H9 (cell line): Measurements from ENCODE around the gene OGFOD2. TPM values are rescaled to one million over a fixed set of nuclear protein-coding genes. Genes with fewer than 3 reads are reported as not detected.
A peak's percentile ranks its signal among the peaks of the same experiment; 100 is the strongest.

ENCODE experiments used
- DNase-seq: peaks from one replicate; pipeline ENCODE4 v3.0.0-alpha.2; 2017
- H2AFZ ChIP-seq: one replicate; pipeline ENCODE4 v1.6.1; 2013; ENCODE audit warnings: mild to moderate bottlenecking, low read length, control low read depth, moderate library complexity
- H2AK5ac ChIP-seq: 2 replicates; pipeline ENCODE4 v1.6.1; 2013; ENCODE audit warnings: low read length, control low read depth, mixed read lengths; ENCODE audit not compliant: insufficient read length
- H2BK120ac ChIP-seq: one replicate; pipeline ENCODE4 v1.6.1; 2013; ENCODE audit warnings: low read depth, mild to moderate bottlenecking, low read length, control low read depth, inconsistent platforms; ENCODE audit not compliant: poor library complexity, severe bottlenecking
- H2BK12ac ChIP-seq: 2 replicates; pipeline ENCODE4 v1.6.1; 2013; ENCODE audit warnings: low read length, control low read depth, mixed read lengths, low read depth; ENCODE audit not compliant: insufficient read length
- H2BK15ac ChIP-seq: 2 replicates; pipeline ENCODE4 v1.6.1; 2013; ENCODE audit warnings: low read depth, low read length, control low read depth
- H2BK20ac ChIP-seq: one replicate; pipeline ENCODE4 v1.6.1; 2013; ENCODE audit warnings: low read depth, mild to moderate bottlenecking, low read length, control low read depth, inconsistent platforms; ENCODE audit not compliant: poor library complexity, severe bottlenecking
- H2BK5ac ChIP-seq: 2 replicates; pipeline ENCODE4 v1.6.1; 2013; ENCODE audit warnings: low read length, control low read depth, mixed read lengths; ENCODE audit not compliant: insufficient read length
- H3K14ac ChIP-seq: 2 replicates; pipeline ENCODE4 v1.6.1; 2013; ENCODE audit warnings: low read length, control low read depth; ENCODE audit not compliant: insufficient read depth
- H3K18ac ChIP-seq: 2 replicates; pipeline ENCODE4 v1.6.1; 2013; ENCODE audit warnings: low read depth, mild to moderate bottlenecking, mixed read lengths, low read length, control low read depth; ENCODE audit not compliant: insufficient read length
- H3K23ac ChIP-seq: 2 replicates; pipeline ENCODE4 v1.6.1; 2013; ENCODE audit warnings: low read length, control low read depth, mixed read lengths, low read depth; ENCODE audit not compliant: insufficient read length
- H3K23me2 ChIP-seq: 2 replicates; pipeline ENCODE4 v1.6.1; 2013; ENCODE audit warnings: low read depth, mild to moderate bottlenecking, mixed read lengths, low read length, control low read depth; ENCODE audit not compliant: insufficient read length, poor library complexity, severe bottlenecking
- H3K27ac ChIP-seq: 2 replicates; pipeline ENCODE4 v1.5.1; 2013; ENCODE audit warnings: low read length, control low read depth, mixed read lengths, low read depth; ENCODE audit not compliant: insufficient read length
- H3K27me3 ChIP-seq: 2 replicates; pipeline ENCODE4 v1.6.1; 2013; ENCODE audit warnings: low read length, control low read depth, inconsistent platforms; ENCODE audit not compliant: insufficient read depth
- H3K4ac ChIP-seq: 2 replicates; pipeline ENCODE4 v1.6.1; 2013; ENCODE audit warnings: low read depth, mild to moderate bottlenecking, control low read depth, inconsistent platforms, low read length, moderate library complexity
- H3K4me1 ChIP-seq: 2 replicates; pipeline ENCODE4 v1.6.1; 2013; ENCODE audit warnings: low read length, control low read depth, inconsistent platforms; ENCODE audit not compliant: insufficient read depth
- H3K4me2 ChIP-seq: 2 replicates; pipeline ENCODE4 v1.6.1; 2013; ENCODE audit warnings: low read length, control low read depth, mixed read lengths; ENCODE audit not compliant: insufficient read length, insufficient read depth
- H3K56ac ChIP-seq: 2 replicates; pipeline ENCODE4 v1.6.1; 2013; ENCODE audit warnings: low read depth, mild to moderate bottlenecking, mixed read lengths, low read length, control low read depth; ENCODE audit not compliant: insufficient read length
- H3K79me1 ChIP-seq: 2 replicates; pipeline ENCODE4 v1.6.1; 2013; ENCODE audit warnings: low read depth, mild to moderate bottlenecking, moderate library complexity, low read length, control low read depth, inconsistent platforms; ENCODE audit not compliant: insufficient read depth, poor library complexity, severe bottlenecking
- H3K79me2 ChIP-seq: 2 replicates; pipeline ENCODE4 v1.6.1; 2013; ENCODE audit warnings: low read length, control low read depth, inconsistent platforms; ENCODE audit not compliant: insufficient read depth
- H3K9ac ChIP-seq: 2 replicates; pipeline ENCODE4 v1.6.1; 2013; ENCODE audit warnings: low read length, control low read depth, mixed read lengths; ENCODE audit not compliant: insufficient read length; ENCODE audit errors: extremely low read depth
- H3K9me3 ChIP-seq: one replicate; pipeline ENCODE4 v1.6.1; 2013; ENCODE audit warnings: low read depth, low read length, inconsistent platforms; ENCODE audit not compliant: control insufficient read depth
- H3T11ph ChIP-seq: one replicate; pipeline ENCODE4 v1.6.1; 2013; ENCODE audit warnings: mild to moderate bottlenecking, low read length, control low read depth, inconsistent platforms
- H4K20me1 ChIP-seq: one replicate; pipeline ENCODE4 v1.6.1; 2013; ENCODE audit not compliant: control insufficient read depth, insufficient read length, insufficient read depth
- H4K5ac ChIP-seq: 2 replicates; pipeline ENCODE4 v1.6.1; 2013; ENCODE audit warnings: low read depth, mild to moderate bottlenecking, mixed read lengths, low read length, control low read depth; ENCODE audit not compliant: insufficient read length
- H4K8ac ChIP-seq: replicated peaks from 2 replicates; pipeline ENCODE4 v1.6.1; 2013; ENCODE audit warnings: low read length, control low read depth, mixed read lengths, low read depth; ENCODE audit not compliant: insufficient read length
- H4K91ac ChIP-seq: 2 replicates; pipeline ENCODE4 v1.6.1; 2013; ENCODE audit warnings: low read depth, mild to moderate bottlenecking, moderate library complexity, mixed read lengths, low read length, control low read depth; ENCODE audit not compliant: insufficient read length
- H3K27ac Mint-ChIP-seq, 3 experiments: 2 replicates in 2 of 3; 3 replicates in 1 of 3; pipeline ENCODE4 v1.8.0; 2020 to 2021; ENCODE audit warnings: mixed read lengths in 3 of 3, mild to moderate bottlenecking in 1 of 3, moderate library complexity in 1 of 3
- H3K27me3 Mint-ChIP-seq: 2 replicates; pipeline ENCODE4 v1.8.0; 2021; ENCODE audit warnings: low read depth, mild to moderate bottlenecking, moderate library complexity, mixed read lengths
- H3K36me3 Mint-ChIP-seq, 3 experiments: 2 replicates in 2 of 3; 3 replicates in 1 of 3; pipeline ENCODE4 v1.8.0; 2020 to 2021; ENCODE audit warnings: low read depth in 3 of 3, mixed read lengths in 3 of 3; ENCODE audit not compliant: insufficient read depth in 1 of 3
- H3K4me1 Mint-ChIP-seq, 2 experiments: 2 replicates each; pipeline ENCODE4 v1.8.0; 2020; ENCODE audit warnings: mixed read lengths in 2 of 2
- H3K4me3 Mint-ChIP-seq, 2 experiments: 2 replicates in 1 of 2; 3 replicates in 1 of 2; pipeline ENCODE4 v1.8.0; 2020 to 2021; ENCODE audit warnings: mild to moderate bottlenecking in 2 of 2, mixed read lengths in 2 of 2, moderate library complexity in 1 of 2
- H3K9me3 Mint-ChIP-seq, 2 experiments: 2 replicates in 1 of 2; 3 replicates in 1 of 2; pipeline ENCODE4 v1.8.0; 2020; ENCODE audit warnings: mild to moderate bottlenecking in 2 of 2, mixed read lengths in 2 of 2, moderate library complexity in 1 of 2
- WGBS: extraction: QIAGEN DNeasy Blood & Tissue Kit; methylation state at CpG from one replicate; pipeline ENCODE4 v1.1.7; 2013; ENCODE audit warnings: missing lambda C conversion rate, low lambda C conversion rate, mixed read lengths; ENCODE audit not compliant: insufficient read length; ENCODE audit errors: extremely low coverage; 5-methylcytosine and 5-hydroxymethylcytosine counted together
- total RNA-seq: library from RNA; stranded (reverse); gene quantifications from 2 replicates; pipeline ENCODE4 v1.2.1, GENCODE V29; 2021
- TF ChIP-seq, protein P1 (sequence below): fragments of 200-600 bp; sonication (generic); conservative IDR thresholded peaks from 3 replicates; pipeline ENCODE4 v1.8.0; 2021; ENCODE audit warnings: antibody characterized with exemption, mild to moderate bottlenecking

The OGFOD2 gene
- total RNA-seq, 1 experiment from 2014 or later = 14.7 TPM

DNA sequence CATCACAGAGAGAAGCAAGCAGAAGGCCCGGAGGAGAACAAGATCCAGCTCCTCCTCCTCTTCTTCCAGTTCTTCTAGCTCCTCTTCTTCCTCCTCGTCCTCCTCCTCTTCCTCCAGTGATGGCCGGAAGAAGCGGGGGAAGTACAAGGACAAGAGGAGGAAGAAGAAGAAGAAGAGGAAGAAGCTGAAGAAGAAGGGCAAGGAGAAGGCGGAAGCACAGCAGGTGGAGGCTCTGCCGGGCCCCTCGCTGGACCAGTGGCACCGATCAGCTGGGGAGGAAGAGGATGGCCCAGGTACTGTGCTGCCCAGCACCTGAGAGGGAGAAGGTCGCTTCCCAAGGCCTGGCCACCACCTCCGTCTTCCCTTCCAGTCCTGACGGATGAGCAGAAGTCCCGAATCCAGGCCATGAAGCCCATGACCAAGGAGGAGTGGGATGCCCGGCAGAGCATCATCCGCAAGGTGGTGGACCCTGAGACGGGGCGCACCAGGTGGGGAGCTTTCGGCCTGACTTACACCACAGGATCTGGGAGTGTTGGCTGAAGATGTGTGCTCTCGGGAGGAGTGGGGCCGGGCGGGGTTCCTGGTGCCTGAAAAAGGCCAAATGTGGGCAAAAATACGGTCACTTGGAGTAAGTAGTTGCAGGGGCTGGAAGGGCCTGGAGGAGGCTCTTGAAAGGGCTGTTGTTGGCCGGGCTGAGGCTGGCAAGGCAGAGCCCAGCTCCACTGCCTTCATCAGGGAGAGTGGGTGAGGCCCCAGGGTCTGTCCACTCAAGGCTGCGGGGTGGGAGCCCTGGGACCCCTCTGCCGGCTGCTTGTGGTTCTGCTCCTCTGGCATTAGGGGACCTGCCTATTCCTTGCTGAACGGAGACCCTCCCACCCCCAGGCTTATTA is 6.8 kb downstream of the OGFOD2 start:
- Histone ChIP-seq H2BK12ac (no peak overlapping the region), H3K4ac (no peak overlapping the region), H4K5ac (no peak overlapping the region), H3K18ac (no peak overlapping the region), H3K14ac (no peak overlapping the region), H3K79me1 (no peaks in the 10 kb centered on the region), H3K4me1 (peaks cover 8% of the 10 kb centered on the region; the same call in 1 of the 2 replicates), H2BK20ac (no peak overlapping the region), H3K79me2 (no peaks in the 10 kb centered on the region), H2BK120ac (no peak overlapping the region), H3K56ac (no peak overlapping the region), H2AK5ac (no peak overlapping the region), H3K23ac (no peak overlapping the region), H2AFZ (no peak overlapping the region), H4K8ac (no peak overlapping the region), H3T11ph (no peak overlapping the region), H4K20me1 (no peaks in the 10 kb centered on the region), H2BK5ac (no peak overlapping the region), H3K9me3 (no peaks in the 10 kb centered on the region), H3K27me3 (no peaks in the 10 kb centered on the region), H3K9ac (no peak overlapping the region), H3K23me2 (peaks cover 12% of the 10 kb centered on the region), H3K27ac (no peak overlapping the region), H2BK15ac (no peak overlapping the region), H3K4me2 (peak overlapping the region; percentile 79), H4K91ac (no peak overlapping the region)
- Mint-ChIP-seq H3K27me3 (no peaks in the 10 kb centered on the region), H3K4me3 (peak overlapping the region; percentile 88 to 93), H3K27ac (0 out of 7 replicates have a peak overlapping the region, but pooled peaks of 1 of the 3 experiments have one; percentile 18), H3K4me1 (peaks cover 11 to 32% of the 10 kb centered on the region in 2 experiments), H3K36me3 (peaks cover 0 to 19% (median 8%) of the 10 kb centered on the region in 3 experiments; a peak in 4 of 7 replicates), H3K9me3 (no peaks in the 10 kb centered on the region)
- no peak for DNase-seq
- TF ChIP-seq, protein P1, sequence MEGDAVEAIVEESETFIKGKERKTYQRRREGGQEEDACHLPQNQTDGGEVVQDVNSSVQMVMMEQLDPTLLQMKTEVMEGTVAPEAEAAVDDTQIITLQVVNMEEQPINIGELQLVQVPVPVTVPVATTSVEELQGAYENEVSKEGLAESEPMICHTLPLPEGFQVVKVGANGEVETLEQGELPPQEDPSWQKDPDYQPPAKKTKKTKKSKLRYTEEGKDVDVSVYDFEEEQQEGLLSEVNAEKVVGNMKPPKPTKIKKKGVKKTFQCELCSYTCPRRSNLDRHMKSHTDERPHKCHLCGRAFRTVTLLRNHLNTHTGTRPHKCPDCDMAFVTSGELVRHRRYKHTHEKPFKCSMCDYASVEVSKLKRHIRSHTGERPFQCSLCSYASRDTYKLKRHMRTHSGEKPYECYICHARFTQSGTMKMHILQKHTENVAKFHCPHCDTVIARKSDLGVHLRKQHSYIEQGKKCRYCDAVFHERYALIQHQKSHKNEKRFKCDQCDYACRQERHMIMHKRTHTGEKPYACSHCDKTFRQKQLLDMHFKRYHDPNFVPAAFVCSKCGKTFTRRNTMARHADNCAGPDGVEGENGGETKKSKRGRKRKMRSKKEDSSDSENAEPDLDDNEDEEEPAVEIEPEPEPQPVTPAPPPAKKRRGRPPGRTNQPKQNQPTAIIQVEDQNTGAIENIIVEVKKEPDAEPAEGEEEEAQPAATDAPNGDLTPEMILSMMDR = no peak
- no CpG with 5 or more reads among the region's 25 CpGs for whole genome bisulfite sequencing
